Esophagus mucosa (tissue), 1 donor: ENCODE results near the gene ACTN1. TPM values are rescaled to one million over a fixed set of nuclear protein-coding genes. Genes with fewer than 3 reads are reported as not detected.
"Not testable (repeated sequence)": the region's sequence is repeated elsewhere in the genome, so short reads cannot be mapped to it uniquely, and the experiment has no call there.

Experiments used
- ATAC-seq: fragments of 200-7000 bp; cut with Tn5 transposase; one replicate; pipeline ENCODE4 v1.9.1; 2020
- total RNA-seq: library from RNA; stranded (reverse); gene quantifications from one replicate; pipeline ENCODE4 v1.2.4, GENCODE V29; 2023
- donor health status: DM: yes; HTN: yes; CAD: no.

The ACTN1 gene
- total RNA-seq, 1 donor from 2014 or later: 117 TPM

- no peak for ATAC-seq
Observed at GRCh38 chr14:68857516-68858070, 121.5 kb downstream of the ACTN1 start.

- ATAC-seq: no peak
Observed at GRCh38 chr14:68856572-68856971, 122.5 kb downstream of the ACTN1 start.

GRCh38 chr14:68854421-68854820 is 124.7 kb downstream of the ACTN1 start:
- peak; percentile 11 for ATAC-seq

- peak; percentile 54 for ATAC-seq
Observed at GRCh38 chr14:68853749-68854148, 125.4 kb downstream of the ACTN1 start.

GRCh38 chr14:68852493-68852892 is 126.6 kb downstream of the ACTN1 start:
- ATAC-seq: not testable (repeated sequence)

- no peak for ATAC-seq
Observed at GRCh38 chr14:68851078-68851477, 128.0 kb downstream of the ACTN1 start.

- no peak for ATAC-seq
Observed at GRCh38 chr14:68849416-68849815, 129.7 kb downstream of the ACTN1 start.

- no peak for ATAC-seq
Observed at GRCh38 chr14:68848253-68848652, 130.8 kb downstream of the ACTN1 start.

- ATAC-seq: not testable (repeated sequence)
Observed at GRCh38 chr14:68847640-68848039, 131.5 kb downstream of the ACTN1 start.

- no peak for ATAC-seq
Observed at GRCh38 chr14:68846466-68846865, 132.6 kb downstream of the ACTN1 start.

- ATAC-seq: no peak
Observed at GRCh38 chr14:68844210-68844545, 134.9 kb downstream of the ACTN1 start.

- peak; percentile 85 for ATAC-seq
Observed at GRCh38 chr14:68843471-68844209, 135.5 kb downstream of the ACTN1 start.

GRCh38 chr14:68842298-68842697 is 136.8 kb downstream of the ACTN1 start:
- no peak for ATAC-seq

- ATAC-seq: no peak
Observed at GRCh38 chr14:68841016-68841809, 137.9 kb downstream of the ACTN1 start.

- ATAC-seq: no peak
Observed at GRCh38 chr14:68840454-68840853, 138.6 kb downstream of the ACTN1 start.

- no peak for ATAC-seq
Observed at GRCh38 chr14:68836082-68836481, 143.0 kb downstream of the ACTN1 start.

- no peak for ATAC-seq
Observed at GRCh38 chr14:68834816-68835215, 144.3 kb downstream of the ACTN1 start.

- ATAC-seq: no peak
Observed at GRCh38 chr14:68828698-68829097, 150.4 kb downstream of the ACTN1 start.

- ATAC-seq: no peak
Observed at GRCh38 chr14:68825729-68826128, 153.4 kb downstream of the ACTN1 start.

GRCh38 chr14:68824517-68825347 is 154.4 kb downstream of the ACTN1 start:
- peak; percentile 65 for ATAC-seq

GRCh38 chr14:68824207-68824516 is 154.9 kb downstream of the ACTN1 start:
- no peak for ATAC-seq
